Gastrocnemius medialis (tissue), 4 donors: ENCODE measurements around the gene GLI3.

Source experiments
- CTCF ChIP-seq, 5 experiments: fragments of 450-650 bp in 3 of 5; fragments of 200-600 bp in 2 of 5; sonication (generic) in 2 of 5; IDR thresholded peaks in 4 of 5; conservative IDR thresholded peaks in 1 of 5; 1 replicate in 4 of 5; 2 replicates in 1 of 5; pipeline ENCODE4 v1.5.1; 2016 to 2019; ENCODE audit warnings: antibody characterized with exemption in 5 of 5, mild to moderate bottlenecking in 3 of 5, moderate library complexity in 3 of 5
- POLR2A ChIP-seq, 2 donors: fragments of 450-650 bp; IDR thresholded peaks; one replicate each; pipeline ENCODE4 v1.6.1; 2017; ENCODE audit warnings: antibody characterized with exemption in 2 of 2, mild to moderate bottlenecking in 2 of 2, moderate library complexity in 2 of 2

GRCh38 chr7:41984888-41985287, 252.1 kb downstream of the GLI3 start:
- no peak for TF ChIP-seq CTCF (IDR thresholded peaks at IDR 0.05 in 4 of 5, conservative IDR thresholded peaks at IDR 0.05 in 1 of 5)
- no peak for TF ChIP-seq POLR2A (IDR thresholded peaks at IDR 0.05)
